Activated CD8-positive, alpha-beta memory T cell treated with anti-CD3 and anti-CD28 coated beads for 4 hours (primary cell): ENCODE results near the gene CSF2RB.

Experiments used
- DNase-seq, 2 donors: peaks; one replicate each; pipeline ENCODE4 v3.0.0-alpha.2; 2020; ENCODE audit warnings: low read depth in 2 of 2

The CSF2RB gene

GRCh38 chr22:36891646-36892045 lies 21.8 kb upstream of the CSF2RB start:
- no peak for DNase-seq

GRCh38 chr22:36892292-36892691 lies 21.1 kb upstream of the CSF2RB start:
- no peak for DNase-seq

- no peak for DNase-seq
Observed at GRCh38 chr22:36893262-36893661, 20.2 kb upstream of the CSF2RB start.

GRCh38 chr22:36894266-36894665 lies 19.2 kb upstream of the CSF2RB start:
- no peak for DNase-seq

GRCh38 chr22:36897611-36898010 lies 15.8 kb upstream of the CSF2RB start:
- no peak for DNase-seq

- no peak for DNase-seq
Observed at GRCh38 chr22:36898690-36899089, 14.7 kb upstream of the CSF2RB start.

GRCh38 chr22:36899498-36899897 lies 13.9 kb upstream of the CSF2RB start:
- no peak for DNase-seq

- DNase-seq: no peak
Observed at GRCh38 chr22:36900225-36900624, 13.2 kb upstream of the CSF2RB start.

- DNase-seq: no peak
Observed at GRCh38 chr22:36900880-36901279, 12.5 kb upstream of the CSF2RB start.

GRCh38 chr22:36901411-36902142 lies 11.9 kb upstream of the CSF2RB start:
- no peak for DNase-seq

GRCh38 chr22:36902143-36902926 lies 11.1 kb upstream of the CSF2RB start:
- DNase-seq: no peak

GRCh38 chr22:36904260-36904880 lies 9.1 kb upstream of the CSF2RB start:
- DNase-seq: no peak

GRCh38 chr22:36907253-36908195 lies 5.9 kb upstream of the CSF2RB start:
- no peak for DNase-seq

- DNase-seq: no peak
Observed at GRCh38 chr22:36910461-36910860, 3.0 kb upstream of the CSF2RB start.

- no peak for DNase-seq
Observed at GRCh38 chr22:36911887-36912661, 1.4 kb upstream of the CSF2RB start.

GRCh38 chr22:36912694-36913426 lies 568 bp upstream of the CSF2RB start:
- DNase-seq: no peak

- no peak for DNase-seq
Observed at GRCh38 chr22:36914390-36914752, 943 bp downstream of the CSF2RB start.

GRCh38 chr22:36916034-36916433 lies 2.6 kb downstream of the CSF2RB start:
- no peak for DNase-seq

GRCh38 chr22:36918586-36919284 lies 5.3 kb downstream of the CSF2RB start:
- no peak for DNase-seq
